HG03025 (cell line): ENCODE data around the gene R3HDM2.
A peak's percentile ranks its signal among the peaks of the same experiment; 100 is the strongest.

Source experiments
- ATAC-seq: cut with Tn5 transposase; IDR thresholded peaks from one replicate; pipeline ENCODE4 v1.9.1; 2021; ENCODE audit warnings: mild to moderate bottlenecking, moderate library complexity; ENCODE audit not compliant: unreplicated experiment, low FRiP score

The R3HDM2 gene

DNA sequence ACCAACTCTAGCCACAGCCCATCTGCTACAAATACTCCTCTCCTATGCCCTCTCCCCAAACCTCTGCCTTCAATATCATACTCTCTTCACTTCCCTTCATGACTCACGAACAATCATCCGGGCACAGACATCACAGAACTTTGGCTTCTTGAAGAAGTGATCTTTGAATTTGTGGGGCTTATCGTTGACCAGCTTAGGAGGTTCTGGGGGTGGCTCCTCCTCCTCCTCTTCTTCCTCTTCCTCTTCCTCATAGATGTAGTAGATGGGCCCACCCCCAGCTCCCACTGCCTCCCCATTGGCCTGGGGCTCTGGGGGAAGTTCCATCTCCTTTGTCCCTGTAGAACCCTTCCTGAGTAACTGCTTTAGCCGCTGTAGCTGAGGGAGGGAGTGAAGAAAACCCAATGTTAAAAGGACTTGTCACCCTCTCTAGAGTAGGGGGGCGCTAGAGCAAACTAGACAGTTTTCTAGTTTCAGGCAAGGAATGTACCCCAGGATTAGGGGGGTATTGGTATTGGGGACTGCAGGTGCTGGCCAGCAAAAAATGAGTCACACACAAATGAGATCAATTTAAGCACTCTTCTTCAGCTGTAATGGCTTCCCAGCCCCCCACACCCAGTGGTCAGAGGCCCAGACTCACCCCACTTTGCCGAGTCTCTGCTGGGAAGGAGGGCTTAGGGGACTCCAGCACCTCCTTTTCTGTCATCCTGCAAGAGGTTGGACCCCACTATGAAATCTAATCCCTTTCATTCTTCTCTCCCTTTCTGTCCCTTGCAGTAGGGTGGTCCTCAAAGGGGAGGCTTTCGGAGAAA, 181.7 kb downstream of the R3HDM2 start:
- no peak for ATAC-seq

DNA sequence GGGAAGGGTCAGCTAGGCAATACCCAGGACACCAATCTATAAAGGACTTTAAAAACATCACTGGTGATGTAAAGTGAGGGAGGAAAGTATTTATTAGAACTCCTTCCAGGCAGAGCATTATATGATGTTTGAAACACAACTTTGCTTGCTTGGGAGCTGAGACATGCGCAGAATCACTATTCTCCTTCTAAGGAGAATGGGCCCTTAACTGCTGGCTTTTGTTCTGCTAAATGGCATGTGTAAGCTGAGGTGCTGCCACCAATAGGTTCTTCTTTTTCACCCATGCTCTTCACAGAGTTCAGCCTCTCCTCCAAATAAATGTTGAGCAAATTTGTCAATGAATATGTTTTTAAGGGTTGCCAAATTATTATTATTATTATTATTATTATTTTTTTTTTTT, 183.8 kb downstream of the R3HDM2 start:
- ATAC-seq, result no peak

GRCh38 chr12:57244312-57244696, 186.5 kb downstream of the R3HDM2 start:
- no peak for ATAC-seq

GRCh38 chr12:57243521-57244311, 187.1 kb downstream of the R3HDM2 start:
- no peak for ATAC-seq

GRCh38 chr12:57242691-57243454, 188.0 kb downstream of the R3HDM2 start:
- ATAC-seq, result peak; percentile 38

DNA sequence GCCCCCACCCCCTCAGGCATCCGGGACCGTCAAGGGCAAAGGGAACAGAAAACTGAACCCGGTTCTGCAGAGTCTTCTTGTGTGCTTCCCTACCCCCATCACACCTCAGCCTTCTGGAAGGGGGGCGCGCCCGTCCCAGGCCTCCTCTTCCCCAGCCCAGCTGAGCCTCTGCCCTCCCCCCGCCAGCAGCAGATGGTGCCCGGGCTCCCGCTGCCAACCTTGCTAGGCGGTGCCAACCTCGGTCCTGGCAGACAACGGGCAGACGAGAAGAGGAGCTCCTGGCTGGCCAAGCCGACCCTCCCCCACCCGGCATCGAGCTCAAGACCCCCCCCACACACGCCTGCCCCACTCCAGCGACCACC, 188.5 kb downstream of the R3HDM2 start:
- no peak for ATAC-seq

DNA sequence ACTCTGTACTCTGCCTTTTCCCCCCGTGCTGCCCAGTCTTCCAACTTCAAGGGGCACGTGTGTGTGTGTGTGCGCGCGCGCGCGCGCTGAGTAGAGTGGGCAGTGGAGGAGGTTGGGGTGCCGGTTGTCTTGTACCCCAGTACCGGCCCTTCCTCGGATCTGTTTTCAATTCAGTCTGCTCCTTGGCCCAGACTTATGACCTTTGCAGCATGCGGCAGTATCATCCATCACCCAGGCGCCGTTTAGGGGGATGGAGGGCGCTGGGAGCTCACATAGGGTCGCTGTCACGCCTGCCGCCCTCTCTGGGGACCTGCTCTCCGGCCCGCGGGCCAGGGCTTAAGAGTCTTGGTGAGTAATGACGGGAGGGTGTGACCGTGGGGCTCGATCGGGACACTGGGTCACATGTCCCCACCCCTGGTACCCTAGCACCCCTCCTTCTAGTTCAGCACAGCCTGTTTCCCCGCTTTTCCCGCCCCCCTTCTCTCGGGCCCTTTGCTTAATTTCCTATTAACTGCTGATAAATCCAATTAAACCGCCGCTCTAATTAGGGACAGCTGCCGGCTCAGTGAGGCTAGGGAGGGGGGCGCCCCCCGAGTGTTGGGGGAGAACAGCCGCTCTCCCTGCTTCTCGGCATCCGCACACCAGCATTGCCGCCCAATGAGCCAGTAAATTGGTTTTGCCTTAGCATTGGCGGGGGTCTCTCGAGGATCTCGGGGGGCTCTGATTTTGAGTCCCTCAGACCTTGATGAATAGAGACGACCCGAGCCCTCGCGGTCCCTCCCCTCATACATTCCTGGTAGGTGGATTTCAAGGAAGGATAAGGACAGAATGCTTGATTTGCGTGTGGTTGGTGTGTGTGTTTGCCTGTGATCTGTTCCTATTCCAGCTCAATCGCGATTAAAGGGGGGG, 189.2 kb downstream of the R3HDM2 start:
- no peak for ATAC-seq

DNA sequence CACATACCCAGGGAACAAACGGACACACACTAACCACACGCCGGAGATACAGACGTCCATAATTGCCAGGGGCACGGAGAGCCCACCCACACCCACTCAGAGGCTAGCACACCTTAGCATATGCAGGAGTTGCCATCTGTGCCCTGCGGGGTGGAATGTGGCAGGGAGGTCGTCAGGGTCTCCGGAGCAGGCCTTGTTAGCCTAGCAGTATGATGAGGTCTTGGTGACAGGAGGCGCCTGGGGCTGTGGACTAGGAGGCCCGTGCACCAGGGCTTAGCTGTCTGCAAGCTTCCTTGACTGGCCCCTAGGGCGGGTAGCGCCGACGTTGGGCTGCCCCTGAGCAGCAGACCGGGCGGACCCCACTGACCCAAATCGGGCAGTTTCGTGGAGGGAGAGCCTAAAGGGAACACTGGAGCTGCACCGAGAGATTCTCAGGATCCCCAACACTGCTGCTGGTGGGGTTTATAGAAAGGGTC, 189.9 kb downstream of the R3HDM2 start:
- ATAC-seq, result no peak

GRCh38 chr12:57240066-57240921, 190.5 kb downstream of the R3HDM2 start:
- ATAC-seq, result no peak

DNA sequence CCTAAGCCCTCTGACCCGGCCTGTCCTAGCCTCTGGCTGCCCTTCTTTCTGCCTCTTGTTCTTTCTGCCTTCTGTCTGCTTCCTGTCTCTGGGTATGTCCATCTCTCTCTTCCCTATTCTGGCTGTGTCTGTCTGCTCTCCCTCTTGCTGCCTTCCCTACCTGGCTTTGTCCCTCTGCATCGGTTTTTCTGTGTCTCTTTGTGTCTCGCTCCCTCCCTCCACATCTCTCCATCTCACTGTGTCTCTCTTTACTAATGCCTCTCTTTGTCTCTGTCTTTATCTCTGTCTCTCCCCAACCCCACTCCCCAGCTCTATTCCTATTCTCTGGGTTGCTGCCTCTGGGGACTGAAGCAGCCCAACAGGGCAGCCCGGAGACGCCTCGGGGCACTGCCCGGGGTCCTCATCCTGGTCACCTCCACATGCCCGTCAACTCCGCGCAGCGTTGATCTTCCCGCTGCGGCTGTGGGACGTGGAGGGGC, 191.2 kb downstream of the R3HDM2 start:
- ATAC-seq, result no peak

DNA sequence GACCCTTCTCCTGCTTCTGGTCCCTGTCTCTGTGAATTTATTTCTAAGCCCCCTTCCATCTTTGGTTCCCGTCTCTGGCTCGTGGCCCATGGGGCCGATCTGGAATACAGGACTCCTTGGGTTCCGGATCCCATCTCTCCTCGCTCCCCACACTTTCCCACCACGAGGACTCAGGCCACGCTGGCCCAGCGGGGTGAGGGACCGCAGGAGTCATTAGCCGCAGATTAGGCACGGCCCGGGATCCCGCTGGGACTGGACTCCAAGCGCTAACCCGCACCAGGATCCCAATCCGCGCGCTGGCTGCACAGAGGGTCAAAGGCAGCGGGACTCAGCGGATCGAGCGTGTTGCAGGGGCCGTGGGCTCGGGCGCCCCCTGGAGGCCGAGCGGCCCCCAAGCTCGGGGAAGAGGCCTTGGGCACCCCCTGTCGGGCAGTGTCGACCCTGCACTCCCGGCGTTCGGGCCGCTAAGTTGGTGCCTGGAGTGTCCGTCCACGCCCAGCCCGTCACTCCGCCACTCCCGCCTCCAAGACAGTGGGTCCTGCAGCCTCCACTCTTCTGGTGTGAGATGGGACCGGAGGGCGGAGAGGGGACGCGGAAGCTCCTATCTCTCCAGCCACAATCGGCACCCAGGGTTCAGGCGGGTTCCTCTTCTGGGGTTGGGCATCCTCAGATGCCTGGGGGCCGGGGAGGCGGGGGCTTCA, 191.8 kb downstream of the R3HDM2 start:
- ATAC-seq, result peak; percentile 46

- ATAC-seq, result no peak
Observed at GRCh38 chr12:57237932-57238853, 192.7 kb downstream of the R3HDM2 start.

GRCh38 chr12:57237596-57237931, 193.3 kb downstream of the R3HDM2 start:
- ATAC-seq, result no peak

DNA sequence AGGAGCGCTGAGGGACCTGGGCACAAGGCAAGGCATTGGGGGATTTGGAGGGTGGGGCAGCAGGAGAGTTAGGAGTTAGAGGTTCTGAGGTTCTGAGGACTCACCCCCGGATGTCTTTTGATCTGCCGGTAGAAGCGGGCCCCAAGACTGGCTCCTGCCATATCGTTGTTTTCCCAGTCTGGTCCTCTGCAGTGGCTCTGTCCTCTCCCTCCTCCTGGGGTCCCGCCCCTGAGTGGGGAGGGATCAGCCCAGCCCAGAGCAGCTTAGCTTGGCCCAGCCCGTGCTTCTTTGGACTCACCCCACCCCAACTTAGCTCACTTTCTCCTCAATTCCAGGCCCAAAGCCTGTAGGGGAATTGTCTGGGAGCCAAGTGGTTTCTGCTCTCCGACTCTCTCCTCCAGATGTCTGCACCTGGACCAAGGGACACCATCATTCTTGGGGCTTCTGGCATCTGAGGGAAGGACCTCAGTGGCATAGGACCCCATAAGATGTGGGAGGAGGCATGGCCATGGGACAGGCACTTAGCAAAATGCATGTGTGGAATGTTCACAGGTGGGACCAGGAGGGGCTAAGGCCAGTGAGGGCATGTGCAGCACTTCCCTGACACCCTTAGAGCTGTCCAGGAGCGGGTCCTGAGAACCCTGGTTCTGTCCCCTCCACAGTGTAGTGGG, 193.8 kb downstream of the R3HDM2 start:
- no peak for ATAC-seq

DNA sequence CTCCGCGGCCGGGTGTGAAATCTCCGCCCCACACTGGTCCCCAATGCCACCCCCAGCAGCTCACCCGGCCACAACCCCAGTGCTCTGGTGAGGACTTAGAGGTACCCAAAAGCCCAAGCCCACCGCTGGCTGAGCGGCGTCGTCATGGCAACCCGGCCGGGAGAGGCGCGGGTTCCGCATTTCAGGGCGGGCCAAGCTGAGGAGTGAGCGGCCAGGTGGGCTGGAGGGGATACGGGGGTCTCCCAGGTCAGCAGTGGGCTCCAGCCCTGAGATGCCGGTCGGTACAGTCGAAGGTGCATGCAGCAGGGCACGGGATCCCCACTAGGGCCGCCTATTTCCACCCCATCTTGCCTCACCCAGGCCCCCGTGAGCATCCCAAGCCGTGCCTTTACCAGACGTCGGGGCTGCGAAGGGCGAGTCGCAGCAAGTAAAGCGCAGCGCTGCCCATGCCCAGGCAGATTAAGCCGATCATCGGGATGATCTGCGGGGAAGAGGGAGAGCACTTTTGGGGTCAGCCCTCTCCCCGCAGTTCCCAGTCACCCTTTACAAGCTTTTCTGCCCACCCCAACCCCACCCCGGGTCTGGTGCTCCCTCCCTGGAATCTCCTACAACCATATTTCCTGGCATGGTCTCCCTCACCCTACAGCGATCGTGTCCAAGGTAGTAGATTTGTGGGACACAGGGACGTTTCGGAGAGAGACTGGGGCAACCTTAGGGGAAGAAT, 194.5 kb downstream of the R3HDM2 start:
- no peak for ATAC-seq

GRCh38 chr12:57235728-57236131, 195.1 kb downstream of the R3HDM2 start:
- ATAC-seq, result no peak
